OCI-LY3 (cell line): ENCODE results near the gene TRAPPC14.

Experiments used
- H2AFZ ChIP-seq: fragments of 200-600, 300-600 bp; shearing (Covaris generic); 2 replicates; pipeline ENCODE4 v1.6.0; 2014; ENCODE audit warnings: antibody characterized with exemption, low read depth, low read length
- H3K27ac ChIP-seq: fragments of 200-600, 300-600 bp; sonication (generic); 2 replicates; pipeline ENCODE4 v1.5.1; 2014; ENCODE audit warnings: mild to moderate bottlenecking, low read length, moderate library complexity, mixed read lengths
- H3K27me3 ChIP-seq: fragments of 200-600, 300-600 bp; sonication (generic); 2 replicates; pipeline ENCODE4 v1.6.1; 2014; ENCODE audit warnings: low read depth, low read length, mixed read lengths
- H3K36me3 ChIP-seq: fragments of 200-600, 300-600 bp; sonication (generic); replicated peaks from 2 replicates; pipeline ENCODE3; 2014; ENCODE audit warnings: low read depth, low read length, mixed read lengths
- H3K4me1 ChIP-seq: fragments of 300-600, 200-600 bp; sonication (generic); 2 replicates; pipeline ENCODE4 v1.6.1; 2014; ENCODE audit warnings: low read length, mixed read lengths
- H3K4me2 ChIP-seq: fragments of 200-600, 300-600 bp; sonication (generic); 2 replicates; pipeline ENCODE4 v1.6.1; 2014; ENCODE audit warnings: low read length, mixed read lengths
- H3K4me3 ChIP-seq: fragments of 300-600, 200-600 bp; sonication (generic); 2 replicates; pipeline ENCODE4 v1.5.1; 2014; ENCODE audit warnings: antibody characterized with exemption, mild to moderate bottlenecking, low read length, moderate library complexity
- H3K79me2 ChIP-seq: fragments of 300-600, 200-600 bp; shearing (Covaris generic); 2 replicates; pipeline ENCODE4 v1.6.1; 2014; ENCODE audit warnings: mild to moderate bottlenecking, low read length, mixed read lengths
- H3K9ac ChIP-seq: fragments of 300-600, 200-600 bp; shearing (Covaris generic); 2 replicates; pipeline ENCODE4 v1.6.0; 2014; ENCODE audit warnings: mild to moderate bottlenecking, low read length, moderate library complexity
- H3K9me3 ChIP-seq: fragments of 200-600, 300-600 bp; shearing (Covaris generic); 2 replicates; pipeline ENCODE4 v1.6.1; 2014; ENCODE audit warnings: low read length, mixed read lengths; ENCODE audit not compliant: insufficient read depth
- H4K20me1 ChIP-seq: fragments of 200-600, 300-600 bp; sonication (generic); 2 replicates; pipeline ENCODE4 v1.6.1; 2016; ENCODE audit warnings: low read length, mixed read lengths; ENCODE audit not compliant: insufficient read depth
- CTCF ChIP-seq: fragments of 200-600, 300-600 bp; sonication (generic); IDR thresholded peaks from 2 replicates; pipeline ENCODE4 v1.5.1; 2014; ENCODE audit warnings: antibody characterized with exemption, low read length, low read depth
- EZH2phosphoT487 ChIP-seq: fragments of 200-600 bp; shearing (Covaris generic); IDR thresholded peaks from 2 replicates; pipeline ENCODE4 v1.6.1; 2018; ENCODE audit warnings: antibody characterized with exemption, mixed run types, low read depth

Gene TRAPPC14

GRCh38 chr7:100111156-100111555 lies 47.4 kb downstream of the TRAPPC14 start:
- no peak for TF ChIP-seq EZH2phosphoT487
- no peak for TF ChIP-seq CTCF
- H4K20me1 ChIP-seq = no peaks in the 10 kb centered on the region
- H2AFZ ChIP-seq = no peak overlapping the region
- no peak overlapping the region for H3K4me2 ChIP-seq
- no peaks in the 10 kb centered on the region for H3K27me3 ChIP-seq
- H3K4me1 ChIP-seq = no peaks in the 10 kb centered on the region
- H3K4me3 ChIP-seq = no peak overlapping the region
- H3K36me3 ChIP-seq = peaks cover 27% of the 10 kb centered on the region
- no peaks in the 10 kb centered on the region for H3K9me3 ChIP-seq
- no peaks in the 10 kb centered on the region for H3K79me2 ChIP-seq
- no peak overlapping the region for H3K9ac ChIP-seq
- H3K27ac ChIP-seq = no peak overlapping the region

GRCh38 chr7:100109521-100110163 lies 48.9 kb downstream of the TRAPPC14 start:
- Histone ChIP-seq H3K36me3 (peaks cover 31% of the 10 kb centered on the region), H3K9ac (no peak overlapping the region)
- no peak for TF ChIP-seq CTCF
- TF ChIP-seq EZH2phosphoT487 = no peak

GRCh38 chr7:100107890-100108289 lies 50.6 kb downstream of the TRAPPC14 start:
- H4K20me1 ChIP-seq = no peaks in the 10 kb centered on the region
- no peaks in the 10 kb centered on the region for H3K27me3 ChIP-seq
- TF ChIP-seq EZH2phosphoT487 = no peak
- TF ChIP-seq CTCF = no peak
- no peaks in the 10 kb centered on the region for H3K79me2 ChIP-seq
- H3K4me3 ChIP-seq = no peak overlapping the region
- H3K4me1 ChIP-seq = no peaks in the 10 kb centered on the region
- H3K9me3 ChIP-seq = no peaks in the 10 kb centered on the region
- peaks cover 31% of the 10 kb centered on the region for H3K36me3 ChIP-seq
- H3K4me2 ChIP-seq = no peak overlapping the region
- H3K27ac ChIP-seq = no peak overlapping the region
- no peak overlapping the region for H2AFZ ChIP-seq
- H3K9ac ChIP-seq = no peak overlapping the region

More at GRCh38 chr7:100109521-100110163, 48.9 kb downstream of the TRAPPC14 start:
- Histone ChIP-seq H2AFZ (no peak overlapping the region), H4K20me1 (no peaks in the 10 kb centered on the region), H3K4me1 (no peaks in the 10 kb centered on the region), H3K4me3 (no peak overlapping the region), H3K27ac (no peak overlapping the region), H3K9me3 (no peaks in the 10 kb centered on the region), H3K27me3 (no peaks in the 10 kb centered on the region), H3K4me2 (no peak overlapping the region), H3K79me2 (no peaks in the 10 kb centered on the region)

GRCh38 chr7:100107125-100107737 lies 51.3 kb downstream of the TRAPPC14 start:
- H3K9ac ChIP-seq = no peak overlapping the region
- no peak overlapping the region for H3K4me2 ChIP-seq
- peaks cover 6% of the 10 kb centered on the region for H3K4me1 ChIP-seq
- TF ChIP-seq EZH2phosphoT487 = no peak
- TF ChIP-seq CTCF = no peak
- H3K4me3 ChIP-seq = no peak overlapping the region
- no peak overlapping the region for H3K27ac ChIP-seq
- H3K36me3 ChIP-seq = peaks cover 30% of the 10 kb centered on the region
- no peak overlapping the region for H2AFZ ChIP-seq
- H4K20me1 ChIP-seq = no peaks in the 10 kb centered on the region
- peaks cover 5% of the 10 kb centered on the region for H3K79me2 ChIP-seq
- H3K9me3 ChIP-seq = no peaks in the 10 kb centered on the region
- no peaks in the 10 kb centered on the region for H3K27me3 ChIP-seq
